GM12875 (cell line): ENCODE results near the gene TMPRSS4.

Experiments
- H3K4me3 ChIP-seq: one replicate; pipeline ENCODE4 v1.5.1; 2011; ENCODE audit warnings: low read depth, low read length, control low read depth
- TF ChIP-seq, protein P1 (sequence below): IDR thresholded peaks from 2 replicates; pipeline ENCODE4 v1.5.1; 2011; ENCODE audit warnings: low read depth, mild to moderate bottlenecking, control low read depth, inconsistent platforms, low read length, moderate library complexity, borderline replicate concordance; ENCODE audit not compliant: insufficient read depth

TMPRSS4 gene

GRCh38 chr11:118064956-118065355 is 11.9 kb upstream of the TMPRSS4 start:
- TF ChIP-seq, protein P1, sequence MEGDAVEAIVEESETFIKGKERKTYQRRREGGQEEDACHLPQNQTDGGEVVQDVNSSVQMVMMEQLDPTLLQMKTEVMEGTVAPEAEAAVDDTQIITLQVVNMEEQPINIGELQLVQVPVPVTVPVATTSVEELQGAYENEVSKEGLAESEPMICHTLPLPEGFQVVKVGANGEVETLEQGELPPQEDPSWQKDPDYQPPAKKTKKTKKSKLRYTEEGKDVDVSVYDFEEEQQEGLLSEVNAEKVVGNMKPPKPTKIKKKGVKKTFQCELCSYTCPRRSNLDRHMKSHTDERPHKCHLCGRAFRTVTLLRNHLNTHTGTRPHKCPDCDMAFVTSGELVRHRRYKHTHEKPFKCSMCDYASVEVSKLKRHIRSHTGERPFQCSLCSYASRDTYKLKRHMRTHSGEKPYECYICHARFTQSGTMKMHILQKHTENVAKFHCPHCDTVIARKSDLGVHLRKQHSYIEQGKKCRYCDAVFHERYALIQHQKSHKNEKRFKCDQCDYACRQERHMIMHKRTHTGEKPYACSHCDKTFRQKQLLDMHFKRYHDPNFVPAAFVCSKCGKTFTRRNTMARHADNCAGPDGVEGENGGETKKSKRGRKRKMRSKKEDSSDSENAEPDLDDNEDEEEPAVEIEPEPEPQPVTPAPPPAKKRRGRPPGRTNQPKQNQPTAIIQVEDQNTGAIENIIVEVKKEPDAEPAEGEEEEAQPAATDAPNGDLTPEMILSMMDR, result no peak
- H3K4me3 ChIP-seq, result no peak overlapping the region

GRCh38 chr11:118065384-118065783 is 11.5 kb upstream of the TMPRSS4 start:
- TF ChIP-seq, protein P1, result no peak
- H3K4me3 ChIP-seq, result no peak overlapping the region

- no peak overlapping the region for H3K4me3 ChIP-seq
- TF ChIP-seq, protein P1, result no peak
These were observed 9.9 kb upstream of the TMPRSS4 start for GRCh38 chr11:118067006-118067405.

DNA sequence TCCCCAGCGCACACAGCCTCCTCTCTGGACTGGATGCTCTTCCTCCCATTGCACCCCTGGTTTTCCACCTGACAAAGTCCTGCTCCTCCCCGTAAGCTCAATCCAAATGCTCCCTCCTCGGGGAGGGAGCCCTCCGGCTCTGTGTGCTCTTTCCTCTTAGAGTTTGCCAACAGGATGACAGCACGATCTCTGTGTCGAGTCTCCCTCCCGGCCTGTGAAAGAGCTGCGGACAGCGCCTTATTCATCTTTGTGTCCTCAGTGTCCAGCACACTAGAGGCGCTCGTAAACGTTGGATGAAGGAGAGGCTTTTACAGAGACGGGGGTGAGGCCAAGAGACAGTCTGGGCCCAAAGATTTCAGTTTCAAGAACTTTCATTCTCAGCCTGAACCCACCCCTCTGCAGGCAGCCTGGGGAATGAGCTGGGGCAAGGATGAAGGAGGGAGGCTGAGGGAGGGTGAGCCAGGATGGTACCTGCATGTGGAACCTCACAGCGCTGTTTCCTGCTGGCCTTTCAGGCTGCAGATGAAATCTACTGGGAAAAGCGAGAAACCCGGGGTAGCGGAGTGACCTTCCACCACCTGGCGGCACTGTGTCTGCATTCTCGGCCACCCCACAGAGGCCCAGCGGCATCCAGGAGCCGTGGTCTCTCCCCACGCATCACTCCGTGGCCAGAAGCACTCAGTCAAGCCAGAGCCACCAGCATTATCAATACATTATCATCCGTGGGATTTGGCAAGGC is 8.5 kb upstream of the TMPRSS4 start:
- no peak overlapping the region for H3K4me3 ChIP-seq
- TF ChIP-seq, protein P1, result no peak

DNA sequence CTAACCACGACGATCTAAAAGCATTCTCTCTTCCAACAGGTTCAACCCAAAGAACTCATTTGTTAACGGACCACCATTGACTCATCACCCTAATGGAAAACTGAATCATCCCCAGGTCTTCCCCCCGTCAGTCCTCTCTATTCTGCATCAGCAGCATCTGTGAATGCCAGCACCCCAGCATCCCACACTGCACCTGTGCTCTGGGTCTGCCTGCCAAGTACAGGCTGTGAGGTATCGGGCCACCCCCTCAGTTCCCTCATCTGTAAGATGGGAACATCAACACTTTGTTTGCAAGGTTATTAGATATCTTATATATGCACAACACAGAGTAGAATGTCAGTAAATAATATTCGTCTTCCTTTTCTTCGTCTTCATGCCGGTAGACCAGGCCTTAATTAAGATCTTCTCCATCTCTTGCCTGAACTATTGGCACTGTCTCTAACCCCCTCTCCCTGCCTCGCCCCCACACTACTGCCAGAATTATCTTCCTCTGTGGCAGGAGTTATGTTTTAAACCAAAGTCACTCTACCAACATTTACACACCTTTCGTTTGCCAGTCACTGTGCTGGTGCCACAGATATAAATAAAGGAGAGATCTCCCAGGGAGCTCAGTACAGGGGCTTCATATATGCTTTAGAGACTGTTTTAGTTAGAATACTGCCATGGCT is 7.8 kb upstream of the TMPRSS4 start:
- TF ChIP-seq, protein P1, result no peak
- no peak overlapping the region for H3K4me3 ChIP-seq

DNA sequence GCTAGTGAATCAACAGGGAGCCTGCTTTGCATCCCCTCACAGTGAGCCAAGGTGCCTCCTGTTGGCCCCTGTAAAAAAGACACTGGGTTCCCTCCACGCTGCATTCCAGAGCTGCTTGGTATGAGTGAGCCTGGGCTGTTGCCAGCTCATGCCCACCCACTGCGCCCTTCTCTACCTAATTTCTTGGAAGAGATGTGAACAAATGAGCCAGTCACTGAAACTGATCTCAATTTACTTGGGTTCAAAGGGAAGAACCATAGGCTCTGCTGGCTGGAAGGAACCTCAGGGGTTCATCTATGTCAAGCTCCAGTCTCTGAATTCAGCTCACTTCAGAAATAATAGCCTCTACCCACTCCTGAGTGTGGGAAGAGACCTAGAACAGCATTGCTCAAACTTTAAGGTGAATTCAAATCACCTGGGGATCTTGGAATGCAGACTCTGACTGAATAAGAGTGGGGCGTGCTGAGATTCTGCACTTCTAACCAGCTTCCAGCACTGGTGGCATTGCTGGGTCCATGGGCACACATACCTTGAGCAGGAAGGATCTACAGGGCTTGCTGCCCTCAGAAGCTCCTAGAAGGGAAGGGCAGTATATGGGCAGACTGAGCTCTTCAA is 5.4 kb upstream of the TMPRSS4 start:
- no peak overlapping the region for H3K4me3 ChIP-seq
- TF ChIP-seq, protein P1, result no peak

DNA sequence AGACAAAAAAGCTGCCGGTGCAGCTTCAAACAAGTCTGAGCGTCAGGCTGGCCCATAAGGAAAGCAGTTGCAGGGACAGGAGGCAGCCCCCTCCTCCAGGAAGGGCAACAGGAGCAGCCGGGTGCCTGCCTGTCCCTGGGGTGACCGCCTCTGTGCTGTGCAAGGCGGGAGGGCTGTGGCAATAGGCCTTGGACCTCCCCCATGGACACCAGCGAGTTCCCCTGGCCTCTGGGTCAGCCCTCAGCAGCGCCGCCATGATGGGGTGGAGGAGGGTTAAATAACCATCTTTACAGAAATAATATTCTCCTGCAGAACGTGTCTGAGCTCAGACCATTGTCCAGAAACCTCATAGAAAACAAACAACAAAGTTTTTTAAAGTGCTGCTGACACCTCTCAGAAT is 3.3 kb upstream of the TMPRSS4 start:
- H3K4me3 ChIP-seq, result no peak overlapping the region
- TF ChIP-seq, protein P1, result no peak
